ENCODE results near the gene STX18. TPM values are rescaled to one million over a fixed set of nuclear protein-coding genes. Genes with fewer than 3 reads are reported as not detected.
"Not testable (repeated sequence)": the region's sequence is repeated elsewhere in the genome, so short reads cannot be mapped to it uniquely, and the experiment has no call there.

The STX18 gene
- total RNA-seq, 1 experiment from 2014 or later = 37.8 TPM

- no peak for DNase-seq (ENCODE audit: low read depth)
Measured at GRCh38 chr4:4480205-4480604, 61.6 kb downstream of the STX18 start.

DNA sequence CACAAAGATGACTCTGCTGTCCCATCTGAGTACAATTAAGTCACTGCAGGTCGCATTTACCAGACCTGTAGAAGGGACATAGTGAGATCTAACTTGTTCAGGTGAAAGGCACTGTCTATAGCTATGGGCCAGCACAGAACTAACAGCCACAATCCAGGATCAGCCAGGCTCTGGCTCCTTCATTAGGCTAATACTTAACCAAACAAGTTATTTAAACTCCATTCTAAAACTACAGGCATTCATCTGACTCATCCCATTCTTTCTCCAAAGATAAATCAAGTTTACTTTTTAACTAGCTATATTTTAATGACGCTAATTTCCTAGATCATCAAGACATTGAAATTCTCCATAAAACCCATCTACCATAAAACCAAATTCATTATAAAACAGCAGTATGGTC is 62.5 kb downstream of the STX18 start:
- no peak for DNase-seq (ENCODE audit: low read depth)

DNA sequence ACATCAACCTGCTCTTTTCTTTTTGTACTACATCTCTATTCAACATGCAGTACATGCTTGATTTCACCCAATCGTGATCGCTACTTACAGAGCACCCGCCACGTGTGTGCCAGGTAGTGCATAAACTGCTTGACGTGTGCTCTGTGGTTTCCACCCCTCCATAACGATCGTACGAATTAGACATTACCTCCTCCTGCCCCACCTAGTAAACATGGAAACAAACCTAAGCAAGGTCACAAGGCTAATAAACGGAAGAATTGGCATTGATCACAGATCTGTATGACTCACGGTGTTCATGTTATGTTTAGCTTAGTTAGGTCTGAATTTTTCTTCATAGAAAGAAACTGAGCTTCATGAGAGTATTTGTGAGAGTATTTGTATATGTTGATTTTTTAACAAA is 64.1 kb downstream of the STX18 start:
- no peak for DNase-seq (ENCODE audit: low read depth)

GRCh38 chr4:4477391-4477790 is 64.5 kb downstream of the STX18 start:
- peak; percentile 29 for DNase-seq (ENCODE audit: low read depth)

- peak; percentile 5 for DNase-seq (ENCODE audit: low read depth)
Measured at GRCh38 chr4:4474476-4474875, 67.4 kb downstream of the STX18 start.

DNA sequence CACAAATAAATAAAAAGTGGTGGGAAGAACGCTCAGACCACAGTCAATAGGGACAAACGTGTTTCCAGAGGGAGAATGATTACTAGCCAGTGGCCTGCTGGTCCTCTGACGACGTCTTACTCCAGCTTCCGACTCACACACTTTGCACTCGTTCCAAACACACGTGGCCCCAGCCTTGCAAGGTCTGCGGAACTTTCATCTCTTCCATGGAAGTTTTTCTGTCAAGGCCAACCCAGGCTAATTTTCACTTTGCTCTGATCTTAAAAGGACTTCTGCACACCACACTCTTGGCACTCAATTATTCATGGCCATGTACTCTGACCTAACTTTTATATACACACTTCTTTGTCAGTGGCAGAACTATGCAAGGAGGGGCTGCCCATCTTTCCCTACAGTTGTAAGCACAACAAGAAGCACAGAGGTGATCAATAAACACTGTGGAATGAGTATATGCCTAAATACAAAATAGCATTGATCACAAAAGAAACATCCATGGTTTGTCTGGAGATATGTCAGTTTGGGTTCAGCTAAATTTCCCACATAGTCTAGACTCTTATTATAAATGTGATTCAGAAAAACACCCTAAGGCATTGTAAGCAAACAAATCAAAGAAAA is 69.4 kb downstream of the STX18 start:
- DNase-seq (ENCODE audit: low read depth) = no peak

GRCh38 chr4:4471195-4471594 is 70.7 kb downstream of the STX18 start:
- DNase-seq (ENCODE audit: low read depth) = no peak

- no peak for DNase-seq (ENCODE audit: low read depth)
Measured at GRCh38 chr4:4470208-4470607, 71.6 kb downstream of the STX18 start.

DNA sequence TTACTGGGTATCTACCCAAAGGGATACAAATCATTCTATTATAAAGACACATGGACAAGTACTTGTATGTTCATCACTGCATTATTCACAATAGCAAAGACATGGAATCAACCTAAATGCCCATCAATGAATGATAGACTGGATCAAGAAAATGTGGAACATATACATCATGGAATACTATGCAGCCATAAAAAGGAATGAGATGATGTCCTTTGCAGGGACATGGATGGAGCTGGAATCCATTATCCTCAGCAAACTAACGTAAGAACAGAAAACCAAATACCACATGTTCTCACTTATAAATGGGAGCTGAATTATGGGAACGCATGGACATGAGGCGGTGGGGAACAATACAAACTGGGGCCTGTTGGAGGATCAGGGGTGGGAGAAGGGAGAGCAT is 76.6 kb downstream of the STX18 start:
- DNase-seq (ENCODE audit: low read depth) = not testable (repeated sequence)

DNA sequence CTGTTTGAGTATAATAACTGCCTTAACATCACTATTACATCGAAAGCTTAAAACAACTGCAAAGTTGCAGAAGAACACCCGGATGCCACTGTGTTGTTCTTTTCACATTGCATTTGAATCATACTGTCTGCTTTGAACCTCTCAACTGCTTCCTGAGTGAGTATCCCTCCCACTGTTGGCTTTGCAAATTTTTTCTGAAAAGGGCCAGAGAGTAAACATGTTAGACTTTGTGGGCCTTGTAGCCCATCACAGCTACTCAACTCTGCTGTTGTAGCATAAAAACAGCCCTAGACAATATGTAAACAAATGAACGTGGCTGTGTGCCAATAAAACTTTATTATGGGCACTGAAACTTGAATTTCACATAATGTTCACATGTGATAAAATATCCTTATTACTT is 78.9 kb downstream of the STX18 start:
- no peak for DNase-seq (ENCODE audit: low read depth)

DNA sequence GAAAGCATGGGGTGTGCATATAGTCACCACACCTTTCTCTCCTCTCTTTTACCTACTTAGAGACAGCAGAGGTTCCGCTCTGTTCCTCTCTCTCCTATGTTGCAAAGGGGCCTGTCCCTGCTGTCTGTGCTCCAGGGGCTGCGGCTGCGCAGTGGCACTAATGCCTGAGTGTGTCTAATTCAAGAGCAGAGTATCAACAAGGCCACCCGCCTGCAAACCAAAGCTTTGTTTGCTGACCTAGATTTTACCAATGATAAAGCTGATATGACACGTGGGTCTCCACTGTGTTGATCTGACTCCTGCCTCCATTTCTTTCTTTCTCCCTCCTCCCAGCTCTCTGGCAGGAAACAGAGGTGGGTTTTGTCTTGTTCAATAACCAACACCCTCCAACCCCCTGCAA is 80.0 kb downstream of the STX18 start:
- DNase-seq (ENCODE audit: low read depth) = no peak

- DNase-seq (ENCODE audit: low read depth) = no peak
Measured at GRCh38 chr4:4461178-4461577, 80.7 kb downstream of the STX18 start.

GRCh38 chr4:4460759-4461158 is 81.1 kb downstream of the STX18 start:
- DNase-seq (ENCODE audit: low read depth) = no peak

DNA sequence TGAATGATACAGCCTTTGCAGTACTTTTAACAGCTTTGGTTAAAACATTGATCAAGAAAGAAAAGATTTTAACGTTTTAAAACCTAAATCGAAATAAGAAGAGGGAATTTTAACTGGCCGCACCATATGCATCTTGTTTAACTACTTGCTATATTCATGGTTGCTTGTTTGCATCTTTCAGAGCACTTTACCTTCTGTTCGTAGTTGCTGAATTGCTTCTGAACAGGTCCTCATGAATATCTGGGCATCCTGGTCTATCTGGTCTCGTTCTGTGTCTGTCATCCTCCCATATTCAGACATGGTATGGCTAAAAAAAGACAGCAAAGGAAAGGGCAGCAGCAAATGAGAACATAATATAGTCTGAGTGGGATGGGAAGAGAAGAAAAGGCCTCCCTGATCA is 82.7 kb downstream of the STX18 start:
- no peak for DNase-seq (ENCODE audit: low read depth)

GRCh38 chr4:4457803-4458553 is 83.9 kb downstream of the STX18 start:
- peak; percentile 82 for DNase-seq (ENCODE audit: low read depth)

- no peak for DNase-seq (ENCODE audit: low read depth)
Measured at GRCh38 chr4:4456816-4457578, 84.9 kb downstream of the STX18 start.

- DNase-seq (ENCODE audit: low read depth) = peak; percentile 65
Measured at GRCh38 chr4:4456351-4456750, 85.5 kb downstream of the STX18 start.

- no peak for DNase-seq (ENCODE audit: low read depth)
Measured at GRCh38 chr4:4455210-4455865, 86.5 kb downstream of the STX18 start.

DNA sequence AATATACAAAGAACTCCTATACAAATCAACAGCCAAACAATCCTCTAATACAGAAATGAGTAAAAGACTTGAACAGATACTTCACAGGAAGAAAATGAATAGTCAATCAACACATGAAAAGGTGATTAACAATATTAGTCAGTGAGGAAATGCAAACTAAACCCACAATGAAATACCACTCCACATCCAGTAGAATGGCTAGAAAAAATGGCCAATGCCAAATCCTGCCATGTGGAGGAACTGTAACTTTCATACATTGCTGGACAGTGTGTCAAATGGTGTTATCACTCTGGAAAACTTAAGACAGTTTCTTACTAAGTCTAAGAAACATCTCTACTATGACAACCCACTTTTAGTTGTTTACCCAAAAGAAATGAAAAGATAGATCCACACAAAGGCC is 95.4 kb downstream of the STX18 start:
- DNase-seq (ENCODE audit: low read depth) = peak; percentile 18

DNA sequence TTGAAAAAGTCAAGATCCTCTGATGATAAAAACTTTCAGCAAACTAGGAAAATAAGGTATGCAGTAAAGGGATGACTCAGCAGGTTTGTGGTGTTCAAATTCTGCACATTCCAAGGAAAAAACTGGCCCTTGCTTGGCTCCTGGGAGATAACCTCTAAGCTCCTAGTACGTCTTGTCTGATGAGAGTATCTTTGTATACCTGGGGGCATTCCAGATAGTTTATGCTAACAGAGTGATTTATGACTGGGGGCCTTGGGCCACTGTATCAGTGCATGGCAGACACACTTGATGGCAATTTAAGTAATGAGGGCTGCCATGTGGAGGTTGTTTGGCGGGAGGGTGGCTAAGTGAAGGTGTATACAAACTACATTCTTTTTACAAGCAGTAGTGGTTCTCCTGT is 98.0 kb downstream of the STX18 start:
- peak; percentile 88 for DNase-seq (ENCODE audit: low read depth)

- DNase-seq (ENCODE audit: low read depth) = peak; percentile 16
Measured at GRCh38 chr4:4440333-4441061, 101.4 kb downstream of the STX18 start.

DNA sequence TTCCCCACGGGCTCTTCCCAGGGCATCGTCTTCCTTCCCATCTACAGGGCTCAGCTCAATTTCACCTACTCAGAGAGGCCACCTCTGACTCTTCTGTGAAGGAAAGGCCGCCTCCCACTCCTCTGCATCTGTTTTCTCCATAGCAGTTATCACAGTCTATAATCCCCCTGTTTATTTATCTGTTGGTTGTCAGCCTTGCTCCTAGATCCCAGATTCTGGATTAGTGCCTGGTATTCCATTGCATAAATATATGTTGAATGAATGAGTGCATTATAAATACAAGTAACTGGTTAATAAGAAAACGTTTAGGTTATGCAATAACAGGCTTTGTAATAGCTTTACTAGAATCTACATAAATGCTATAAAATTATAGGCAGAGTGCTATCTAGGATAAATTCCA is 102.1 kb downstream of the STX18 start:
- peak; percentile 6 for DNase-seq (ENCODE audit: low read depth)
